IPS-18a (cell line): ENCODE results near the gene UHRF2.
"Not testable (repeated sequence)": the region's sequence is repeated elsewhere in the genome, so short reads cannot be mapped to it uniquely, and the experiment has no call there.

Experiments used
- H3K27ac ChIP-seq: one replicate; pipeline ENCODE4 v1.5.1; 2013; ENCODE audit warnings: low read length
- H3K27me3 ChIP-seq: one replicate; pipeline ENCODE4 v1.6.1; 2013; ENCODE audit warnings: mild to moderate bottlenecking, low read length; ENCODE audit not compliant: control insufficient read depth, insufficient read depth
- H3K36me3 ChIP-seq: one replicate; pipeline ENCODE4 v1.6.1; 2013; ENCODE audit warnings: low read depth, low read length; ENCODE audit not compliant: control insufficient read depth
- H3K4me1 ChIP-seq: one replicate; pipeline ENCODE4 v1.6.1; 2013; ENCODE audit warnings: low read depth, low read length; ENCODE audit not compliant: control insufficient read depth
- H3K4me3 ChIP-seq: one replicate; pipeline ENCODE4 v1.5.1; 2013; ENCODE audit warnings: low read length
- H3K9ac ChIP-seq: one replicate; pipeline ENCODE4 v1.6.1; 2013; ENCODE audit warnings: mild to moderate bottlenecking, low read length, moderate library complexity
- H3K9me3 ChIP-seq: one replicate; pipeline ENCODE4 v1.6.1; 2013; ENCODE audit warnings: low read depth, low read length; ENCODE audit not compliant: control insufficient read depth

The UHRF2 gene

GRCh38 chr9:6412487-6413364 lies at the start of gene UHRF2:
Gene UHRF2, plus strand, starts transcription at chr9:6413199. Its CDS starts 292 bp downstream, at chr9:6413491.
- H3K4me1 ChIP-seq = peaks cover 20% of the 10 kb centered on the region

GRCh38 chr9:6367128-6367890 lies 45.7 kb upstream of the UHRF2 start:
- H3K27ac ChIP-seq = no peak overlapping the region
- H3K4me3 ChIP-seq = no peak overlapping the region
- H3K9ac ChIP-seq = no peak overlapping the region
- H3K27me3 ChIP-seq = no peaks in the 10 kb centered on the region
- H3K9me3 ChIP-seq = peaks cover 9% of the 10 kb centered on the region
- H3K36me3 ChIP-seq = no peaks in the 10 kb centered on the region
- H3K4me1 ChIP-seq = no peaks in the 10 kb centered on the region

More at GRCh38 chr9:6412487-6413364, at the start of gene UHRF2:
- peak within 1 kb of the TSS; percentile 85 for H3K27ac ChIP-seq
- peak within 1 kb of the TSS; percentile 84 for H3K4me3 ChIP-seq
- H3K9me3 ChIP-seq = no peaks in the 10 kb centered on the region
- peaks cover 11% of the 10 kb centered on the region for H3K27me3 ChIP-seq
- no peaks in the 10 kb centered on the region for H3K36me3 ChIP-seq
- H3K9ac ChIP-seq = peak within 1 kb of the TSS; percentile 93

- Histone ChIP-seq H3K4me1 (no peaks in the 10 kb centered on the region), H3K27ac (no peak overlapping the region), H3K9me3 (peaks cover 17% of the 10 kb centered on the region), H3K9ac (no peak overlapping the region), H3K36me3 (no peaks in the 10 kb centered on the region), H3K4me3 (no peak overlapping the region), H3K27me3 (no peaks in the 10 kb centered on the region)
Measured at GRCh38 chr9:6368831-6369230, 44.2 kb upstream of the UHRF2 start.

GRCh38 chr9:6381477-6382012 lies 31.5 kb upstream of the UHRF2 start:
- H3K4me1 ChIP-seq, H3K9me3 ChIP-seq, H3K4me3 ChIP-seq, H3K27me3 ChIP-seq, H3K36me3 ChIP-seq, H3K27ac ChIP-seq, H3K9ac ChIP-seq: not testable (repeated sequence)

- no peak overlapping the region for H3K4me3 ChIP-seq
- no peak overlapping the region for H3K9ac ChIP-seq
- no peak overlapping the region for H3K27ac ChIP-seq
- no peaks in the 10 kb centered on the region for H3K4me1 ChIP-seq
- H3K27me3 ChIP-seq = no peaks in the 10 kb centered on the region
- no peaks in the 10 kb centered on the region for H3K9me3 ChIP-seq
- no peaks in the 10 kb centered on the region for H3K36me3 ChIP-seq
Measured at GRCh38 chr9:6382681-6383080, 30.3 kb upstream of the UHRF2 start.

- no peak overlapping the region for H3K4me3 ChIP-seq
- no peaks in the 10 kb centered on the region for H3K4me1 ChIP-seq
- no peak overlapping the region for H3K27ac ChIP-seq
- H3K27me3 ChIP-seq = no peaks in the 10 kb centered on the region
- no peaks in the 10 kb centered on the region for H3K9me3 ChIP-seq
- no peak overlapping the region for H3K9ac ChIP-seq
- H3K36me3 ChIP-seq = no peaks in the 10 kb centered on the region
Measured at GRCh38 chr9:6383551-6384225, 29.3 kb upstream of the UHRF2 start.

- Histone ChIP-seq H3K9me3 (no peaks in the 10 kb centered on the region), H3K27ac (no peak overlapping the region), H3K9ac (no peak overlapping the region), H3K4me1 (no peaks in the 10 kb centered on the region), H3K36me3 (no peaks in the 10 kb centered on the region), H3K4me3 (no peak overlapping the region), H3K27me3 (no peaks in the 10 kb centered on the region)
Measured at GRCh38 chr9:6384732-6385131, 28.3 kb upstream of the UHRF2 start.

GRCh38 chr9:6399071-6399470 lies 13.9 kb upstream of the UHRF2 start:
- Histone ChIP-seq H3K4me3 (no peak overlapping the region), H3K36me3 (no peaks in the 10 kb centered on the region), H3K9me3 (no peaks in the 10 kb centered on the region), H3K9ac (no peak overlapping the region), H3K27ac (no peak overlapping the region), H3K27me3 (no peaks in the 10 kb centered on the region), H3K4me1 (no peaks in the 10 kb centered on the region)

GRCh38 chr9:6405371-6405770 lies 7.6 kb upstream of the UHRF2 start:
- Histone ChIP-seq H3K27ac (no peak overlapping the region), H3K9me3 (no peaks in the 10 kb centered on the region)

GRCh38 chr9:6407778-6408177 lies 5.2 kb upstream of the UHRF2 start:
- H3K36me3 ChIP-seq = no peaks in the 10 kb centered on the region
- H3K27me3 ChIP-seq = no peaks in the 10 kb centered on the region
- no peak overlapping the region for H3K4me3 ChIP-seq
- peaks cover 2% of the 10 kb centered on the region for H3K4me1 ChIP-seq
- no peak overlapping the region for H3K9ac ChIP-seq
- no peaks in the 10 kb centered on the region for H3K9me3 ChIP-seq
- H3K27ac ChIP-seq = no peak overlapping the region

More at GRCh38 chr9:6405371-6405770, 7.6 kb upstream of the UHRF2 start:
- no peaks in the 10 kb centered on the region for H3K4me1 ChIP-seq
- H3K4me3 ChIP-seq = no peak overlapping the region
- H3K27me3 ChIP-seq = no peaks in the 10 kb centered on the region
- no peaks in the 10 kb centered on the region for H3K36me3 ChIP-seq
- no peak overlapping the region for H3K9ac ChIP-seq

GRCh38 chr9:6408320-6408719 lies 4.7 kb upstream of the UHRF2 start:
- no peaks in the 10 kb centered on the region for H3K27me3 ChIP-seq
- H3K9me3 ChIP-seq = no peaks in the 10 kb centered on the region
- H3K9ac ChIP-seq = no peak overlapping the region
- H3K36me3 ChIP-seq = no peaks in the 10 kb centered on the region
- peaks cover 2% of the 10 kb centered on the region for H3K4me1 ChIP-seq
- no peak overlapping the region for H3K27ac ChIP-seq
- H3K4me3 ChIP-seq = no peak overlapping the region
